LHCN-M2 (cell line): ENCODE results near the gene APOBEC3H. TPM values are rescaled to one million over a fixed set of nuclear protein-coding genes. Genes with fewer than 3 reads are reported as not detected.
"Not testable (repeated sequence)": the region's sequence is repeated elsewhere in the genome, so short reads cannot be mapped to it uniquely, and the experiment has no call there.

Experiments used
- DNase-seq: peaks from one replicate; pipeline ENCODE4 v3.0.0-alpha.2; 2012; ENCODE audit warnings: low read depth
- polyA plus RNA-seq: library from polyadenylated mRNA; unstranded; fragments of >200 nt; gene quantifications from one replicate; pipeline ENCODE4 v1.2.1, GENCODE V29; 2012; ENCODE audit warnings: missing spikeins
- total RNA-seq: library from RNA; depleted of rRNA; stranded (reverse); fragments of >200 nt; gene quantifications from 2 replicates; pipeline ENCODE4 v1.2.3, GENCODE V29; 2014; rRNA removed

The APOBEC3H gene
- 0.26 and 0.63 TPM in 2 replicates for total RNA-seq
- polyA plus RNA-seq, result 0.36 TPM

DNA sequence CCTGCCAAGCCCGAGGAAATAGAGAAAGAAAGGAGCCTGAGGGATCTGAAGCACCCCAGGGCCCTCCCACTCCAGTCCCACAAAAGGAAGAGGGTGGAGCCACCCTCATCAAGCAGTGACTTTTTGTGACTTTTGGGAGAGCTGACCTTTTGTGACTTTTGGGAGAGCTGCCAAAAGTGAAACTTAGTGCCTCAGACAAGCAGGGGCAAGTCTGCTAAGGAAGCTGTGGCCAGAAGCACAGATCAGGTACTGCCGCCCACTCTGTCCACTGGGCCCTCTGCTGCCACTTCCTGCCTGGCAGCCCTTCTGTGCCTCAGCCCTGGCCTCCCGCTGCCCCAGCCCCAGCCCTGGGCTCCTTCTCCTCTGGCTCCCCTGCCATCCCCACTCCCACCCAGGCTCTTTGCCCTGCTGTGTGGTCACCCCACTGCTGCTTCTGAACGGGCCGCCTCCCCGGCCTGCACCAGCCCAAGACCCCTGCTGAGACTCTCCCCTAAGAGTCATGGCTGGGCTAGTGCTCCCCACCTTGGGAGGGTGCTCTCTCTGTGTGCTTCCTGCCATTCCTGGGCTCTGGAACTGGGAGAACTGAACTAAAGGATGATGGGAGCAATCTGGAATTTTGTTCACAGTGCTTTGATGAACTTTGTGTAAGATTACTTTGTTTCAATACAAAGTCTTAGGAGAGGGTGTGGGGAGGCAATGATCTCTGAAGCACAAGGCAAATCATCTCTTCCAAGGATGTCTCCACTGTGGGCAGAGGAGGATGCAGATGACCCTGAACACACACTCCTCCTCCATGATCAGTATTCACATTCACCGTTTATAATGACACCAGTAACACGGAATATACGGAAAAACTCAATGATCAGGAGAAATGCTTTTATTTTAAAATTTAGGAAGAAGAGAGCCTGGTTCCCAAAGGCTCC, at the start of gene APOBEC3H:
Gene APOBEC3H, plus strand, starts transcription at position 147 of the 923 bp plus-strand sequence. CDS start 3,035 bp downstream, outside the sequence.
- DNase-seq, result peak; percentile 51

- DNase-seq, result not testable (repeated sequence)
These were observed 47.6 kb upstream of the APOBEC3H start for GRCh38 chr22:39049486-39049885.

GRCh38 chr22:39051844-39052495, 45.1 kb upstream of the APOBEC3H start:
- DNase-seq, result not testable (repeated sequence)

DNA sequence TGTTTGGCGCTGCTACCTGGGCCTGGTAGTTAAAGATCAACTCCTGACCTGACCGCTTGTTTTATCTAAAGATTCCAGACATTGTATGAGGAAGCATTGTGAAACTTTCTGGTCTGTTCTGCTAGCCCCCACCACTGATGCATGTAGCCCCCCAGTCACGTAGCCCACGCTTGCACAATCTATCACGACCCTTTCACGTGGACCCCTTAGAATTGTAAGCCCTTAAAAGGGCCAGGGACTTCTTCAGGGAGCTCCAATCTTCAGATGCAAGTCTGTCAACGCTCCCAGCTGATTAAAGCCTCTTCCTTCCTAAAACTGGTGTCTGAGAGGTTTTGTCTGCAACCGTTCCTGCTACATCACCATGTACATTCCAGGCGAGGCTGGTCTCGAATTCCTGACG, 41.4 kb upstream of the APOBEC3H start:
- DNase-seq, result no peak

- not testable (repeated sequence) for DNase-seq
These were observed 35.8 kb upstream of the APOBEC3H start for GRCh38 chr22:39061290-39061689.

- DNase-seq, result not testable (repeated sequence)
These were observed 35.1 kb upstream of the APOBEC3H start for GRCh38 chr22:39061951-39062350.

GRCh38 chr22:39063904-39064303, 33.1 kb upstream of the APOBEC3H start:
- not testable (repeated sequence) for DNase-seq

DNA sequence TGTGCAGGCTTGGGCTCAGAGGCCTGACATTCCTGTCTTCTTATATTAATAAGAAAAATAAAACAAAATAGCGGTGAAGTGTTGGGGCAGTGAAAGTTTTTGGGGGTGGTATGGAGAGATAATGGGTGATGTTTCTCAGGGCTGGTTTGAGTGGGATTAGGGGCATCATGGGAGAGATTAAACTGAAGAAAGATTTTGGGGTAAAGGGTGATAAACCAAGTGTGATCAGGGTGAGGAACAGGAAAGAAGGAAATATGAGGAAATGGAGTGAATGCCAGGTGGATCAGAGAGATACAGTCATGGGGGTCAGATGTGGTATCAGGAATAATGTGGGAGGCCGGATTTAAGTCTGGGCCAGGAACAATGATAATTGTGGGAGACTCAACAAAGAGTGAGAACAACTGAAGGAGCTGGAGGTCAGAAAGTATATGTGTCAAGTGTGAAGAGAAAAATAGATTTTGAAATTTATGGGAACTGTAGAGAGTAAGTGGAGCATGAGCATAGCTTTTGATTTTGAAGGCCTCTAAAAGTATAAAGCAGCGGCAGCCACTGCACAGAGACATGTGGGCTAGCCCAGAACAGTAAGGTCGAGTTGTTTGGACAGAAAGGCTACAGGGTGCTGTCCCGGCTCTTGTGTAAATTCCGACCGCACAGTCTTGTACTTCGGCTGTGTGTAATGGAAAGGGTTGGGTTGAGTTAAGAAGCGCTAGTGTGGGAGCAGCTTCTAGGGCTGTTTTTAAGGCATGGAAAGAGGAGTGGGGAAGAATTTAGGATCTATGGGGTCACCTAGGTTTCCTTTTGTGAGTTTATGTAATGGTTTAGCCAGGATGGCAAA, 30.4 kb upstream of the APOBEC3H start:
- not testable (repeated sequence) for DNase-seq

GRCh38 chr22:39068033-39068785, 28.8 kb upstream of the APOBEC3H start:
- no peak for DNase-seq

GRCh38 chr22:39070186-39070585, 26.9 kb upstream of the APOBEC3H start:
- no peak for DNase-seq

GRCh38 chr22:39072581-39072981, 24.5 kb upstream of the APOBEC3H start:
- DNase-seq, result not testable (repeated sequence)

DNA sequence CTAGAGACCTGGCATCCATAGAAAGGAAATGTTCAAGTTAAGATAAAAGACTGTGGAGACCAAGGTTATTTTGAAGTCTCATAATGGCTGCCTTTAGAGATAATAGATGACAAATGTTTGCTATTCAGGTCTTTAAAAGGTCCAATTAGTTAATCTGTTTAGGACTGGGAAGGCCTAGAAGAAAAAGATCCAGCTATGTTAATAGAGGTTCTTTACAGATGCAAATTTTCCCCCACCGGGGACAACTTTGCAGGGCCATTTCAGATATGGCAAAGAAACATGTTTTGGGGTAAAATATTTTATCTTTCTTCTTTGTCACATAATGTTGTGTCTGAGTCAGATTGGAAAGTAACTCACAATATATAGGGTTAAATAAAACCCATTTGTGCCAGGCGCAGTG, 23.1 kb upstream of the APOBEC3H start:
- no peak for DNase-seq

DNA sequence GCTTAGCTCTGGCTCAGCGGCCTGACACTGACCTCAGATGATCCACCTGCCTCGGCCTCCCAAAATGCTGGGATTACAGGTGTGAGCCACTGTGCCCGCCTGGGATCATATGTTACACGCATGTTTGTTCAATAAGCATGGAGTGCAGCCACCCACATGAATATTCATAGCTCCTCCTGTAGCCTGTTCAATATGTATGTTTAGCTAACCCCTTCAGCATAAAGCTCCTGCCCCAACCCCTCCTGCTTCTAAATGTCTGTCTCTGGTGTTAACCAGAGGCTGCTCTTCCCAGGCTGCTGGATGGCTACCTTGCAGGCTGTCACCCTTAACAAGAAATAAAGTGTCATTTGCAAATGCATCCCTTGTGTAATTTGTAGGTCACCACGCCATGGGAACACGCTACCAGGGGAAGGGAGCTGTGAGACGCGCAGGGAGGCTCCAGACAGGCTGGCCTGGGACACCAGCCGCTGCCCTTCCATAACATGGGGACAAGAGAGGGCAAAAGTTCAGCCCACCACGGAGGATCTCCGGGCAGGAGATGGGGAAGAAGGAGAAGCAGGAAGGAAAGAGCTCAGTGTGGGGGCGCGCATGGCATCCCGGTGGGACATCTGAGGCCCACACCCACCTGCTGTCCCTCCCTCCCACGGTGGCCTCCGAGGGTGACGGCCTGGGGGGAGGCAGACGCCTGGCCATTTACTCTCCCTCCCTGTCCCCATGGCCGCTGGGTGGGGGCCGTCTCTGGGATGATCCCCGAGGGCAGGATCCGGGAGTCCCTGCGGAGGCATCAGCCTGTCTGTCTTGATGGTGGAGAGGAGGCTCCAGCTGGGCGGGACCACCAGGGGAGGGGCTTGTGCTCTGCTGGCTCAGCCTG, 20.7 kb upstream of the APOBEC3H start:
- not testable (repeated sequence) for DNase-seq

DNA sequence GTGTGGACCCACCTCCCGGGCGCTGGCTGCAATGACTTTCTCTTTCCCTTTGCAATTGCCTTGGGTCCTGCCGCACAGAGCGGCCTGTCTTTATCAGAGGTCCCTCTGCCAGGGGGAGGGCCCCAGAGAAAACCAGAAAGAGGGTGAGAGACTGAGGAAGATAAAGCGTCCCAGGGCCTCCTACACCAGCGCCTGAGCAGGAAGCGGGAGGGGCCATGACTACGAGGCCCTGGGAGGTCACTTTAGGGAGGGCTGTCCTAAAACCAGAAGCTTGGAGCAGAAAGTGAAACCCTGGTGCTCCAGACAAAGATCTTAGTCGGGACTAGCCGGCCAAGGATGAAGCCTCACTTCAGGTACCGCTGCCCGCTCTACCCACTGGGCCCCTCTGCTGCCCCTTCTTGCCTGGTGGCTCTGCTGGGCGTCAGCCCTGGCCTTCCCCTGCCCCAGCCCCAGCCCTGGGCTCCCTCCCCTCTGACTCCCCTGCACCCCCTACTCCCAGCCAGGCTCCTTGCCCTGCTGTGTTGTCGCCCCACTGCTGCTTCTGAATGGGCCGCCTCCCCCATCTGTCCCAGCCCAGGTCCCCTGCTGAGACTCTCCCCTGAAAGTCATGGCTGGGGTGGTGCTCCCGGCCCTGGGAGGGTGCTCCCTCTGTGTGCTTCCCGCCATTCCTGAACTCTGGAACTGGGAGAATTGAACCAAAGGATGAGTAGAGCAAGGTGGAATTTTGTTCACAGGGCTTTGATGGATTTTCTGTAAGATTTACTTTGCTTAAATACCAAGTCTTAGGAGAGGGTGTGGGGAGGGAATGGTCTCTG, 19.8 kb upstream of the APOBEC3H start, which contains the start of gene APOBEC3G:
Gene APOBEC3G, plus strand, starts transcription at position 250 of the 815 bp plus-strand sequence. Its CDS starts 87 bp downstream, at position 337.
- DNase-seq, result peak; percentile 54

- not testable (repeated sequence) for DNase-seq
These were observed 19.1 kb upstream of the APOBEC3H start for GRCh38 chr22:39077912-39078311.

DNA sequence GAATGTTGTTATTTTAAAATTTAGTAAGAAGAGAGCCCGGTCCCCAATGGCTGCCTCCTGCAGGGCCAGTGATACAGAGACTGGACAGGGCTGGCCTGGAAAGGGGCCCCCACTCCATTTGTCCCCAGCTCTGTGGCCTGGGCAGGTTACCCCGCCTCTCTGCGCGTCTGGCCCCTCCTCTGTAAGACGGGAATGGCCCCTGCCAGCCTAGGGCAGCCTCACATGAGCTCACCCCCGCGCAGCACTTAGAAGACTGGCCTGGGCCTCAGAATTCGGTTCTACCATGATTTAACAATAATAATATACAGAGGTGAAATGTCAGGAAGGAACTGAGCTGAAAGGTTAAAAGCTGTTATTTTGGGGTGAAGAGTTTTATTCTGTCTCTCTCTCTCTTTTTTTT, 18.7 kb upstream of the APOBEC3H start:
- DNase-seq, result no peak

- DNase-seq, result not testable (repeated sequence)
These were observed 17.9 kb upstream of the APOBEC3H start for GRCh38 chr22:39079054-39079637.

DNA sequence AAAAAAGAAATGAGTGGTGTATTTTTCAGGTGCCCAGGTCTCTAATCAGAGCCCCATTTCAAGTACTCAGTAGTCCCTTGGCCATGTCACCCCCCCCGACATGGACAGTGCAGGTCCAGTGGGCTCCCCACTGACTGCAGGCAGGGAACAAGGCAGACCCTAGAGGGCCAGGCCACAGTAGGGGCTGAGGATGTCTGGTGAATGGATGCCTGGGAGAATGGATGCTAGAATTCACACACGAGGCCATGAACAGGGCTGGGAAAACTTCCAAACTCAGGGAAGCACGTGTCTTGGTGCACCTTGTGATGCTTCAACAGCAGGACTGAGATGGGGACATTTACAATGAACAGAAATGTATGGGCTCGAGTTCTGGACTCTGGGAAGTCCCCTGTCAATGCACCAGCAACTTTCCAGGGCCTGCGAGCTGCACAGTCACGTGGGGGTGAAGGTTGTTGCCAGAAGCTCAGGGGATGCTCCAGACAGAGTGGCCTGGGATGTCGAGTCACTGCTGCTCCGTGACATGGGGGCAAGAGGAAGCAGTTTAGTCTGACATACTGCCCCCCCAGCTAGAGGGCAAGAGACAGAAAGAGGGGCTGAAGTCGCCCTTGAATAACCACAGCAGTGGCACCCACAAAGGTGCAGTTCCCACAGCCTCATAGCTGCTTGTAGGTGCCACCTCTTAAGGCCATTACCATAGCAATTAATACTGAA, 16.8 kb upstream of the APOBEC3H start:
- no peak for DNase-seq
